Prostate gland (tissue), 2 donors: Measurements from ENCODE around the gene HLTF. TPM values are rescaled to one million over a fixed set of nuclear protein-coding genes. Genes with fewer than 3 reads are reported as not detected.

Experiments
- DNase-seq: peaks from one replicate; pipeline ENCODE4 v3.0.0-alpha.2; 2019; ENCODE audit warnings: low spot score
- H3K27ac ChIP-seq, 2 donors: fragments of 200-600 bp; sonication (generic); 2 replicates each; pipeline ENCODE4 v1.5.1; 2017 to 2019
- H3K27me3 ChIP-seq: fragments of 200-600 bp; sonication (generic); replicated peaks from 2 replicates; pipeline ENCODE4 v1.5.1; 2019; ENCODE audit not compliant: insufficient read depth
- H3K36me3 ChIP-seq, 2 donors: fragments of 200-600 bp; sonication (generic); 1 replicate in 1 of 2; 2 replicates in 1 of 2; pipeline versions ENCODE4 v1.5.1 to v1.8.1; 2017 to 2019
- H3K4me1 ChIP-seq: fragments of 200-600 bp; sonication (generic); replicated peaks from 2 replicates; pipeline ENCODE4 v1.5.1; 2019
- H3K4me3 ChIP-seq, 2 donors: fragments of 200-600 bp; sonication (generic); 2 replicates each; pipeline ENCODE4 v1.5.1; 2017 to 2019
- H3K9me3 ChIP-seq: fragments of 200-600 bp; sonication (generic); 2 replicates; pipeline ENCODE4 v1.5.1; 2017
- POLR2A ChIP-seq: fragments of 450-650 bp; IDR thresholded peaks from one replicate; pipeline ENCODE4 v1.6.1; 2016; ENCODE audit warnings: antibody characterized with exemption, mild to moderate bottlenecking
- POLR2AphosphoS5 ChIP-seq: sonication (generic); formaldehyde crosslinking; IDR thresholded peaks from one replicate; pipeline ENCODE4 v1.6.1; 2017; ENCODE audit warnings: antibody characterized with exemption
- WGBS: methylation state at CpG from one replicate; pipeline ENCODE4 v1.1.5; 2018; 5-methylcytosine and 5-hydroxymethylcytosine counted together
- intact Hi-C: fragments of 100-400 bp; cut with DNase I; formaldehyde crosslinking; loops from one replicate; pipeline ENCODE4 v1.14.2; 2022
- total RNA-seq, 2 donors: library from RNA; depleted of rRNA; stranded (reverse); fragments of >200 nt; gene quantifications; one replicate each; pipeline ENCODE4 v1.1.0, GENCODE V29; 2016
- TF ChIP-seq, protein P1 (sequence below), 4 experiments: fragments of 200-600 bp in 2 of 4; fragments of 450-650 bp in 2 of 4; sonication (generic) in 2 of 4; IDR thresholded peaks; 1 replicate in 3 of 4; 2 replicates in 1 of 4; pipeline ENCODE4 v1.5.1; 2016 to 2019; ENCODE audit warnings: antibody characterized with exemption in 4 of 4, mild to moderate bottlenecking in 2 of 4, moderate library complexity in 2 of 4

The HLTF gene
- total RNA-seq, 2 donors from 2014 or later: 29.9 to 171 TPM

DNA sequence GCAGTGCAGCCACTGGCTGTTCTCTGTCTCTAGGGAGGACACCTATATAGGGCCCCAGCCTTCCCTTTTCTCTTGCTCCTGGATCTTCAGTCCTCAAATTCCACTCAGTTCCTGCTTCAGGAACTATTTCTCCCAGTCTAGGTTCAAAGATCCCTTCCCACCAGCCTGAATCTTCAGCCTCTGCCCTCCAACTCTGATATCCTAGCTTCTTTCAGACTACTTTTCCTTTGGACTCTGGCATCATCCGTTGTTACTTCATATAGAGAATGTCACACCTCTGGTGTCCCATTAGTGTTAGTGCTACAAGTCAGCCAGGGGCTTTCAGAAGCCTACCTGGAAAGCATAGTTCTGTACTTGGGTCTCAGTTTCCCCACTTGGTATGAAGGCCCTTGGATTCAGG lies 33.1 kb upstream of the HLTF start:
- Histone ChIP-seq H3K4me1 (no peaks in the 10 kb centered on the region), H3K27ac (no peak overlapping the region), H3K9me3 (no peaks in the 10 kb centered on the region), H3K27me3 (no peaks in the 10 kb centered on the region), H3K36me3 (no peaks in the 10 kb centered on the region), H3K4me3 (no peak overlapping the region)
- 94% methylated on average over 1 of the region's 1 CpG for WGBS
- no peak for TF ChIP-seq POLR2A
- TF ChIP-seq, protein P1, sequence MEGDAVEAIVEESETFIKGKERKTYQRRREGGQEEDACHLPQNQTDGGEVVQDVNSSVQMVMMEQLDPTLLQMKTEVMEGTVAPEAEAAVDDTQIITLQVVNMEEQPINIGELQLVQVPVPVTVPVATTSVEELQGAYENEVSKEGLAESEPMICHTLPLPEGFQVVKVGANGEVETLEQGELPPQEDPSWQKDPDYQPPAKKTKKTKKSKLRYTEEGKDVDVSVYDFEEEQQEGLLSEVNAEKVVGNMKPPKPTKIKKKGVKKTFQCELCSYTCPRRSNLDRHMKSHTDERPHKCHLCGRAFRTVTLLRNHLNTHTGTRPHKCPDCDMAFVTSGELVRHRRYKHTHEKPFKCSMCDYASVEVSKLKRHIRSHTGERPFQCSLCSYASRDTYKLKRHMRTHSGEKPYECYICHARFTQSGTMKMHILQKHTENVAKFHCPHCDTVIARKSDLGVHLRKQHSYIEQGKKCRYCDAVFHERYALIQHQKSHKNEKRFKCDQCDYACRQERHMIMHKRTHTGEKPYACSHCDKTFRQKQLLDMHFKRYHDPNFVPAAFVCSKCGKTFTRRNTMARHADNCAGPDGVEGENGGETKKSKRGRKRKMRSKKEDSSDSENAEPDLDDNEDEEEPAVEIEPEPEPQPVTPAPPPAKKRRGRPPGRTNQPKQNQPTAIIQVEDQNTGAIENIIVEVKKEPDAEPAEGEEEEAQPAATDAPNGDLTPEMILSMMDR (IDR thresholded peaks at IDR 0.05): no peak
- TF ChIP-seq POLR2AphosphoS5: no peak
- intact Hi-C loops: no loop called here
- DNase-seq: no peak

DNA sequence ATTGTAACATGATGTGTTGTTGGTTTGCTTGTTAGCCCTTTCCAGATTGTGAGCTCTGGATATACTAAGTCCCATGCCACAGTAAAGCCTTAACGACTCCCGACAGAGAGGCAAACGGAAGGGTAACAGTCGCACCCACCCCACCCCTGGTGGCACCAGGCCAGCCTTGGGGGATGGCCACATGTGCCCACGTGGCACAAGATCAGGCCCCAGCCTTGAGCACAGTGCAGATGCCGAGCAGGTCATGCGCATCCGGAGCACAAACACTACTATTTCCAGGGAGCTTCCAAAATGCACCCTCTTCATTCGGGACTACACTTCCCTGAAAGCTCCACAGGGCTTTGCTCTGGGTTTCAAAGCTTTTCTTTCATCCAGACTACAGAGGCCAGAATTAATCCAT lies 32.4 kb upstream of the HLTF start:
- H3K4me1 ChIP-seq: no peaks in the 10 kb centered on the region
- intact Hi-C loops: no loop called here
- no peaks in the 10 kb centered on the region for H3K27me3 ChIP-seq
- DNase-seq: no peak
- no peak overlapping the region for H3K4me3 ChIP-seq
- H3K9me3 ChIP-seq: no peaks in the 10 kb centered on the region
- no peak overlapping the region for H3K27ac ChIP-seq
- TF ChIP-seq POLR2AphosphoS5: no peak
- TF ChIP-seq, protein P1 (IDR thresholded peaks at IDR 0.05): no peak
- no peak for TF ChIP-seq POLR2A
- 75% methylated on average over 9 of the region's 9 CpGs for WGBS
- no peaks in the 10 kb centered on the region for H3K36me3 ChIP-seq

DNA sequence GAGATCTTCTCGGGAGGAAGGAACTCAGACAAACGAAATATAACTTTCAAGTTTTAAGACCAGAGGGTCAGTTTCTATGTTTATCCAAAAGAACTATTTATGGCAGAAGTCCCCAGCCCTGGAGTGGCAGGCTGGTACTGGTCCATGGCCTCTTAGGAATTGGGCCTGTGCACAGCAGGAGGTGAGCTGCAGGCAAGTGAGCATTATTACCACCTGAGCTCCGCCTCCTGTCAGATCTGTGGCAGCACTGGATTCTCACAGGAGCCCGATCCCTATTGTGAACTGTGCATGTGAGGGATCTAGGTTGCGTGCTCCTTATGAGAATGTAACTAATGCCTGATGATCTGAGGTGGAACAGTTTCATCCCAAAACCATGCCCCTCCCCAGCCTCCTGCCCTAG lies 28.8 kb upstream of the HLTF start:
- no peaks in the 10 kb centered on the region for H3K9me3 ChIP-seq
- WGBS: 83% methylated on average over 5 of the region's 5 CpGs
- DNase-seq: no peak
- no peak overlapping the region for H3K4me3 ChIP-seq
- H3K27ac ChIP-seq: no peak overlapping the region
- TF ChIP-seq, protein P1 (IDR thresholded peaks at IDR 0.05): no peak
- no peak for TF ChIP-seq POLR2A
- no peak for TF ChIP-seq POLR2AphosphoS5
- H3K36me3 ChIP-seq: no peaks in the 10 kb centered on the region
- intact Hi-C loops: no loop called here
- H3K27me3 ChIP-seq: no peaks in the 10 kb centered on the region
- H3K4me1 ChIP-seq: no peaks in the 10 kb centered on the region

DNA sequence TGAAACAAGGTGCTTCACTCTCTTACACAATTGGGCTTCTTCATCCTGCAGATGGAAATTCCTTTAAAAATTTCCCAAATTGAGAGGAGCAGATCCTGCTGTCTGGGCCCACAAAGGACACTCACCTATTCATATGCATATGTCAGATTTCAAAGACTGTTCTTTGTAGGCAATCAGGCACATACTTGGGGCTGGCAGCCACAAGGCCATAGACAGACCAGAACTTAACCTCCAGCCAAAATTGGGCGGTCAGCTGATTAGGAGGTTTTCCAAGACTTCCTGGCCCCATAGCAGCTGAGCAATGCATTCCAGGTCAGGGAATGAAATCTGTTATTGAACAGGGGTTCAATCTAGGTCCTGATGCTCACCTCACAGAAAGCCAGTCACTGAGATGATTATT lies 28.1 kb upstream of the HLTF start:
- no peaks in the 10 kb centered on the region for H3K27me3 ChIP-seq
- intact Hi-C loops: no loop called here
- TF ChIP-seq, protein P1 (IDR thresholded peaks at IDR 0.05): no peak
- TF ChIP-seq POLR2AphosphoS5 (no peak), POLR2A (no peak)
- DNase-seq: no peak
- H3K27ac ChIP-seq: no peak overlapping the region
- H3K36me3 ChIP-seq: no peaks in the 10 kb centered on the region
- no peaks in the 10 kb centered on the region for H3K4me1 ChIP-seq
- H3K9me3 ChIP-seq: no peaks in the 10 kb centered on the region
- no peak overlapping the region for H3K4me3 ChIP-seq
- WGBS: 86% methylated on average over 1 of the region's 1 CpG

DNA sequence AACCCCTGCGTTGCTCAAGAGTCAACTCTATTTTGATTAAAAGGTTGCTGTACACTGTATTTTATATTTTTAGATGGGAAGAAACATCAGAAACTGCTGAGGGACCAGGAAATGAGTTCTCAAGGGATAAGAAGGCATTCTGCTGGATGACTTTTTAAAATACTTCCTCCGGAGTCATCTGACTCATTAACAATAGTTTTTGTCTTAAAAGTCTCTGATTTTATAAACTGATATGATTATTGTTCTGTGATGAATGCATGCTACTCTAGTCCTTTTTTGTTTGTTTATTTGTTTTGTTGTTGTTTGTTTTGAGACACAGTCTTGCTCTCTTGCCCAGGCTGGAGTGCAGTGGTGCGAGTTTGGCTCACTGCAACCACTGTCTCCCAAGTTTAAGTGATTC lies 18.2 kb upstream of the HLTF start:
- H3K4me1 ChIP-seq: no peaks in the 10 kb centered on the region

More for the DNA sequence above, 18.2 kb upstream of the HLTF start:
- Histone ChIP-seq H3K27ac (no peak overlapping the region), H3K9me3 (no peaks in the 10 kb centered on the region), H3K4me3 (no peak overlapping the region), H3K36me3 (no peaks in the 10 kb centered on the region), H3K27me3 (no peaks in the 10 kb centered on the region)
- 89% methylated on average over 3 of the region's 3 CpGs for WGBS
- intact Hi-C loops: no loop called here
- TF ChIP-seq, protein P1 (IDR thresholded peaks at IDR 0.05): no peak
- TF ChIP-seq POLR2A (no peak), POLR2AphosphoS5 (no peak)
- DNase-seq: no peak
